OCI-M2 (cell line): ENCODE data around the gene MSLN.

ENCODE experiments used
- DNase-seq: peaks from one replicate; lab custom pipeline; 2025; ENCODE audit not compliant: unreplicated experiment; lab: John Stamatoyannopoulos, UW

Gene MSLN

DNA sequence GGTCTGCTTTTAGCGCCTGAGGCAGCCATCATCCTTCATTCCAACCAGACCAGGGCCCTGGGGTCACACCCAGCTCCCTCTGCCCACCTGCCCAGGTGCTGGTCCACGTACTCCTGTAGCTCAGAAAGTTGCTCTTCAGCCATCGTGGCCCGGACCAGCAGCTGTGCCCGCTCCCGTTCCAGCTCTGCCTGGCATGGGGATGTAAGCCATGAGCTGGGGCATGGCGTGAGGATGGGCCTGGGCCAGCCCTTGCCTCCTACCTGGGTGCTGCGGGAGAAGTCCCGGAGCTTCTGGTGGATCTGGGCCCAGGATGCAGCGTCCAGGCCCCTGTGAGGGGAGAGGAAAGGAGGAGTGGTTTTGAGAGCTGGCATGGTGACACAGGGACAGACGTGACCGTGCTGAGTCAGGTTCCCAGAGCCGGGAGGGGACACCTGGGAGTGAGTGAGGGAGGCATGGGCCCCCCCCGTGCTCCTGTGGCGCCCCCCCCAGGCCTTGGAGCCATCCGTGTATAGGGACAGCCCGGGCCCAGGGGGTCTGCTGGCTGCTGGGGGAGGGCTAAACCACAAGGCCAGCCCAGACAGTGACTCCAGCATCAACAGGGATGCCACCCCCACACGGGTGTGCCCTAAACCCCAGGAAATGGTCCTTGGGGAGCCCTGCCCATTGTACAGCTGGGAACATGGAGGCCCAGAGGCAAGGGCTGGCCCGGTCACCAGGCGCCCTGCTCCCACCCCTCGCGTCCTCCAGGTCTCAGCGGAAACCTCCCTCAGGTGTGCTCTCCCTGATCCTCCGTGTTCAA lies 37.5 kb upstream of the MSLN start:
- DNase-seq, result no peak

DNA sequence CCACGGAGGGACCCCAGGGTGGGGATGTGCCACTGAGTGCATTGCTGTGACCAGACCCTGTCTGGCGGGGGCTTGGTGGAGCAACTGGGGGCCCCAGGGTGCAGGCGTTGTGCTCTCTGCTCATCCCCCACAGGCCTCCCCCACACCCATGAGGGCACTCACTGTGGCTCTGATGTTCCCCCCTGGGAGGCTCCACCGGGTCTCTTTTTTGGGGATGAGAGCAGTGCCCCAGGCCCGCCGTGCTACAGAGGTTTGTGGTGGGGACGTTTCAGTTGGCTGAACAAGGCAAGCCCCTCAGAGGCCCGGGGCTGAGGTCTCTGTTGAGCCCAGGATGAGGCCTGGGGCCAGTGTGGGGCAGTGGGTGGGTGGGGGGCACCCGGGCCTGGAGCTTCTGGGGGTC lies 36.8 kb upstream of the MSLN start:
- DNase-seq, result no peak

DNA sequence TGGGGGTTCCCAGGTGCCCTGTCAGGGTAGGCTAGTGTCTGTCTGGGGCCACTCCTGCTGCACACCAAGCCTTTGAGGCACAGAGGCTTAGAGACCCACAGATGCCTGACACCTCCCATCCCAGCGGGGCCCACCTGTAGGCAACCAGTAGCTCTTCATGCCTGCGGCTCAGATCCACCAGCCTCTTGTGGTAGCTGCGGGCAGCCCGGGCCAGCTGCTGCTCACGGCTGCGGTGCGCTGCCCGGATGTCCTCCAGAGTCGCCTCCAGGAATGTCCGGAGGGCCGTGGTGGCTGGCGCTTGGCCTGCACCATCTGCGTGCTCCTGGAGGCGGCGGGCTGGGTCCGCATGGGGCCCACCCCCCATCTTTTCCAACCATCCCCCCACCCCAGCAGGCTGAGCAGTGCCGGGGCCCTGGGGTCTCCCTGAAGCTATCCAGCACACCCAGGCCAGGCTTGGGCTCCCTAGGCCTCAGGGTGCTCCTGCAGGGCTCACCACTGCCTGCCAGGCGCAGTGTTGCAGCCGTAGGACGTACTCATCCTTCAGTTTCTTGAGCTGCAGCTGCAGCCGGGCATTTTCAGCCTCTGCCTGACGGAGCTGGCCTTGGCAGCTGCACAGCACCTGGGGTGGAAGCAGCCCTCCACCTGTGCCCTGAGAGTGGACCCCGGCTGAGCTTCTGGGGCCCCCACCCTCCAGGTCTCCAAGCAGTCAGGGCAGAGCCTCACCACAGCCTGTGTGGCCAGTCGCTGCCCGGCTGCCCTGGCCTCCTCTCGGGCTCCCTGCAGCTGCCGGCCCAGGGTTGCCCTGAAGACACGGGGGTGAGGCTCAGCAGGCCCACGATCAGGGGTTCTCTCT lies 36.1 kb upstream of the MSLN start:
- no peak for DNase-seq

DNA sequence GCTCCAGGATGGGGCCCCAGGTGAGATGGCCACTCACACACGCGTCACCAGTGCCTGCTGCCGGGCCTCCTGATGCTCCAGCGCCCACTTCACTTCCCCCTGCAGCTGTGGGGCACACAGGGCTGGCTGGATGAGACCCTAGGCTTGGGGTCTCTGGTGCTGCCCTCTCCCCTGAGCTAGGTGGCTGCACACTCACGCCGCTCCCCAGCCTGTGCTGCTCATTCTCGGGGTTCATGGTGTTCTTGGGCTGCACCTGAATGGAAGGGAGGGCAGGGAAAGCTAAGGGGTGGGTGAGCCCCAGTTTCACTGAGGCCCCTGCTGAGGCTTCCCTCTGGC lies 35.5 kb upstream of the MSLN start:
- no peak for DNase-seq

DNA sequence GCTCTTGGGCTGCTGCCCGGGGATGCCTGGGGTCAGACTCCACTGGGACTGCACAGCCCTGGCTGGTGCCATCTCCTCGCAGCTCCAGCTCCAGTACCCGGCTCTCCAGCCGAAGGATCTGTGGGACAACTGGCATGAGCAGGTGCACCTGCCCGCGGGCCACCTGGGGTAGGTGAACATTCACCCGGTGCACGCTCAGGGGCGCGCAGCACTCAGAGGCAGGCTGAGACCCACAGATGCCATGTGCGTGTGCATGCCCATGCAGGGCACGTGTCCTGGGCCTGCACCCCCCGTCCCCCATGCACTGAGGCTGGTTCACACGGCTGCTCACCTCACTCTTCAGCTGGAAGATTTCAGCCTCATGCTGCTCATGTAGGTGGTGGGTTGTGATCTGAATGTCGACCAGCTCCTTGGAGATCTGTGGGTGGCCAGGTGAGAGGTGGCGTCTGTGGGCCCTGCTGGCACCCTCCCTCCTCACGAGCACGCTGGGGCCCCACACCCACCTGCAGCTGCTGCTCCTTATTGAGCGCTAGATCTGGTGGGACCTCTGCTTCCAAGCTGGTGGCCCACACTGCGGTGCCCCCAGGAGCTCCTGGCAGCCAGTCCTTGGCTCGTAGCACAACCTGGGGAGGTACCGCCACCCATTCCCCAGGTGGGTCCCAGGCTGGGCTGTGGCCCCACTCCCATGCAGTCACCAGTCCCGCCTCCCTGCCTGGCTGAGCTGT lies 34.9 kb upstream of the MSLN start:
- DNase-seq, result no peak

DNA sequence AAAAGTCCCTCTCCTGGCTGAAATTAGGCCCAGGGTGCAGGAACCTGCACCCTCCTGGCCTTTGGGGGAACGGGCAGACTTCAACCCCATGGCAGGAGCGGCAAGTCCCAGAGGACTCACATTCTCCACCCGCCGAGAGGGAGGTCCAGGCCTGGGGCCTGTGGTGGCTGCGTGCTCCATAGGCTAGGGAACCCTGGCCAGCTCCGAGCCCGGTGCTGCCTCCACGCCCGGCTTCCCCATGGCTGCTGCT lies 34.4 kb upstream of the MSLN start:
- DNase-seq, result no peak

DNA sequence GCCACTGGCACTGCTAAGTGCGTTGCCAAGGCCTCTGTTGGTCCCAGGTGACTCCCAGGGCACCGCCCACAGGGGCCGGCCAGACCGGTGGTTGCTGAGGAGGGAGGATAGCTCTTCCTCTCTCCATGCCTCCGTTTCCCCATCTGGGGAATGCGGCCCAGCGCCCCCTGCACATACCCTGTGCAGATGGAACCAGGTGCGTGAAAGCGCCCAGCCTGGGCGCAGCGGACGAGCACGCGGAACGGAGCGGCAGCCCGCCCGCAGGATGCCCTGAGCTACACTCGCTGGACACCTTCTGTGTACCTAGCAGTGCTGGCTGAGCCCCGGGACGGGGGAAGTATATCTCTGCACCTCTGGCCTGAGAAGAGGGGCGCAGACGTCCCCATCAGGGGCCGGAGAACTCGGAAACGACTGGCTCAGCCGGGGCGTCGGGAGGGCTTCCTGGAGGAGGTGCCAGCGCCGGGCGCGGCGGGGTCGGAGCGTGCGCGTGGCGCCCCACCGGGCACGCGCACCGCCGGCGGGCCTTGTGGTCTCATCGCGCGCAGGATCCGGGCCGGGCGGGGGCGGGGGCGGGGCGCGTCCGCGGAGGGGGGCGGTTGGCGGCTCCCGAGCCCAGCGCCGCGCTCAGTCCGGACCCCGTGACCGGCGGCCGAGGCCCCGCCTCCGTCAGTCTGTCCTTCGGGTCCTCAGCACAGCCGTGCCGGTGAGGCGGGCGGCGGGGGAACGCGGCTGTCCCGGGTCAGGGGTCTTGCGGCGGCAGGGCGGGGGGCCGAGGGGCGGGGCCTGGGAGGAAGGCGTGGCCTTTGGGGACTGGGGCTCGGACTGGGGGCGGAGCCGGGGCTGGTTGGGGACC lies 33.9 kb upstream of the MSLN start, which contains the start of the genes CCDC78 and HAGHL:
Gene CCDC78, minus strand, starts transcription at position 6 of the 853 bp plus-strand sequence. CDS start 76 bp downstream, outside the sequence.
Gene HAGHL, plus strand, starts transcription at position 669 of the 853 bp plus-strand sequence. CDS start 404 bp downstream, outside the sequence.
- no peak for DNase-seq

DNA sequence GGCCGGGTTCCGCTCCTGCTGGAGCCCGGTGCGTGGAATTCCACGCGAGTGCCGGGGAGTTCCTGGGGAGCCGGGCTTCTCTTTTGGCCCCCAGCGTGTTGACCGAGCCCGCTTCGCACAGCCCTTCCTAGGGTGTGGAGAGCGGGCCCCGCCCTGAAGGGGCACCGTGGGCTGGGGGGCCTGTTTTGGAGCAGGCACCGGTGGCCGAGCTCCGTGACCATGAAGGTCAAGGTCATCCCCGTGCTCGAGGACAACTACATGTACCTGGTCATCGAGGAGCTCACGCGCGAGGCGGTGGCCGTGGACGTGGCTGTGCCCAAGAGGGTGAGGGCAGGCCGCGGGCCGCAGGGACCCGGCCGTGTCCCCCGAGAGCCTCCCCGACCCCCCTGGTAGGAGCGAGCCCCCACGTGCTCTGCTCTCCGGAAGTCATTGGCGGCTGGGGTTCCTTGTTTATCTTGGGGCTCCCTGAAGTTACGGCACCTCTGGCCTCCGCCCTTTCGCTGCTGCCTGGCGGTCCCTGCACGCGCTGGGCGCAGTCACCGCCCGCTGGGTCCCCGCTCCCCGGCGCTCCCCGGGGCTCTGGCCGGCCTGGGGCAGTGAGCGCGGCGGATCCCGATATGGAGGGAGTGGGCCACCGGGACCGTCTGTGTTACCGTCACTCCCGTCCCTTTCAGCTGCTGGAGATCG lies 33.1 kb upstream of the MSLN start:
- DNase-seq, result no peak

DNA sequence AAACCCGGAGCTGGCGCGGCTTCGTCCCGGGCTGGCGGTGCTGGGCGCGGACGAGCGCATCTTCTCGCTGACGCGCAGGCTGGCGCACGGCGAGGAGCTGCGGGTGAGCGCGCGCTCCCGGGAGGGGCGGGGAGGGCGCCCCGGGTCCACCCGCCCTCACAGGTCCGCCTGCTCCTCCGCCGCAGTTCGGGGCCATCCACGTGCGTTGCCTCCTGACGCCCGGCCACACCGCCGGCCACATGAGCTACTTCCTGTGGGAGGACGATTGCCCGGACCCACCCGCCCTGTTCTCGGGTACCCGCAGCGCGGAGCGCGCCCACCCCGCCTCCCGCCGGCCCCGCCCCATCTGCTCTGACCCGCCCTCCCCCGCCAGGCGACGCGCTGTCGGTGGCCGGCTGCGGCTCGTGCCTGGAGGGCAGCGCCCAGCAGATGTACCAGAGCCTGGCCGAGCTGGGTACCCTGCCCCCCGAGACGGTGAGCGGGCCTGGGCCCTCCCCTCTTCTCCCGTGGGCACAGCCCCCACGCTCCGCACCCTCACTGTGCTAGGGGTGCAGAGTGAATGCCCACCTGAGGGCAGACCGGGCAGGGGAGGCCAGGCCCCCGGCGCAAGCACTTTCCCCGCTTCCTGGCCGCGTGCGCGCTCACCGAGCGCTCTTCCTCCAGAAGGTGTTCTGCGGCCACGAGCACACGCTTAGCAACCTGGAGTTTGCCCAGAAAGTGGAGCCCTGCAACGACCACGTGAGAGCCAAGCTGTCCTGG lies 32.2 kb upstream of the MSLN start:
- DNase-seq, result no peak

DNA sequence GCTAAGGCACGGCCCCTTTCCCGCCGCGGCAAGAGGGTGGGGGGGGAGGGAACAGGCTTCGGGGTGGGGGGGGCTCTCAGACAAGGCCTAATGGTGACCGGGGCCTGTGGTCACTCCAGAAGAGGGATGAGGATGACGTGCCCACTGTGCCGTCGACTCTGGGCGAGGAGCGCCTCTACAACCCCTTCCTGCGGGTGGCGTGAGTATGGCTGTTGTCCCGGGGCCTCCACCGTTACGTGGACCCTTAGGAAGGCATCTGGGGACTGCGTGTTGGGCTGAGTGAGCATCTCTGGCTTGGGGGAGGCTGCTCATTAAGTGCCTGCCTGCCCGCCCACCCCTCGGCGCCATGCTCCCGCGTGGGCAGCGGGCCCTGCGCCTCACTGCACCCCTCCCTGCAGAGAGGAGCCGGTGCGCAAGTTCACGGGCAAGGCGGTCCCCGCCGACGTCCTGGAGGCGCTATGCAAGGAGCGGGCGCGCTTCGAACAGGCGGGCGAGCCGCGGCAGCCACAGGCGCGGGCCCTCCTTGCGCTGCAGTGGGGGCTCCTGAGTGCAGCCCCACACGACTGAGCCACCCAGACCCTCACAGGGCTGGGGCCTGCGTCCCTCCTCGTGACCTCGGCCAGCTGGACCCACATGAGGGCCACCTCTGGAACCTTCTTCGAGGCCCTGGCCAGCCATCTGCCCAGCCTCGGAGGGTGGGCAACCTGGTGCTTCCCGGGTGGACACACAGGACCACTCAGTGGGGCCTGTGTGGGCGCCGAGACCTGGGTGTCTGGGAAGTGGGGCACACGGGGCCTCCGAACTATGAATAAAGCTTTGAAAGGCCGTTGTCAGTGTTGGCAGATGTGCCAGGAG lies 31.4 kb upstream of the MSLN start:
- no peak for DNase-seq

DNA sequence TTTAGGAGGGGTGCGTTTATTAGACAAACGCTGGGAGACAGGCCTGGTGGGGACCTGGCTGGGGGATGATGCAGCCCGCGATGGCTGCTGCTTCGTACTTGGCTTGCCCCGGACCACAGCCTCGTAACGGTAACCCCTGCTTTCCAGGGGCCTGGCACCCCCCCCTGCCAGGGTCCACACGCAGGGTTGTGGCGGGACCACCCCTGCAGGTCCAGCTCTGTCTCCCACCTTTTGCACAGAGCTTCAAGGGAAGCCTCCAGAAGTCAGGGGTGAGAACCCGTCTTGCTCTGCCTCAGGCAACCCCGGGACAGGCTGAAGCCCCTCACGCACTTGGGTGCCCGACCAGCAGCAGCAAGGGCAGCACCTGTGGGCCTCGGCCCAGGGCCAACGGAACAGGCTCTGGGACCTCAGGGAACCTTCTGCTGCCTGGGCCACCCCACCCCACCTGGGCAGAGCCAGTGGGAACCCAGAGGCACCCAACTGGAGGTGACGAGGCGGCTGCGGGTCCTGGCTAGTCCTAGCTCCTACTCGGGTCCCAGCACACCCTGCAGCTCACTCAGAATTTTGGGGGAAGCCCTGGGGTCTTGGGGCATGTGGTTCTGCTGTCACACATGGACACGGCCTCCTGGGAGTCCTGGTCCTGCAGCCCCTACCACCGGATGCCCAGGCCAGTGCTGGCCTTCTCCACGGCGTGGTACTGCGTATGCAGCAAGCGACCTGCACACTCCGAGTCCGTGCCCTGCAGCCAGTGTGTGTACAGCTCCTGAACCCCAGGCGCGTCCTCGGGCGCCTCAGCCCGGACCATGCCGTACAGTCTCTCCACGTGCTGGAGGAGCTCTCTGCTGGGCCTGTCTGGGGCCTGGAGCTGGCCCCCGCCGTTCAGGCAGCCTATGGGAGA lies 30.5 kb upstream of the MSLN start:
- DNase-seq, result no peak

DNA sequence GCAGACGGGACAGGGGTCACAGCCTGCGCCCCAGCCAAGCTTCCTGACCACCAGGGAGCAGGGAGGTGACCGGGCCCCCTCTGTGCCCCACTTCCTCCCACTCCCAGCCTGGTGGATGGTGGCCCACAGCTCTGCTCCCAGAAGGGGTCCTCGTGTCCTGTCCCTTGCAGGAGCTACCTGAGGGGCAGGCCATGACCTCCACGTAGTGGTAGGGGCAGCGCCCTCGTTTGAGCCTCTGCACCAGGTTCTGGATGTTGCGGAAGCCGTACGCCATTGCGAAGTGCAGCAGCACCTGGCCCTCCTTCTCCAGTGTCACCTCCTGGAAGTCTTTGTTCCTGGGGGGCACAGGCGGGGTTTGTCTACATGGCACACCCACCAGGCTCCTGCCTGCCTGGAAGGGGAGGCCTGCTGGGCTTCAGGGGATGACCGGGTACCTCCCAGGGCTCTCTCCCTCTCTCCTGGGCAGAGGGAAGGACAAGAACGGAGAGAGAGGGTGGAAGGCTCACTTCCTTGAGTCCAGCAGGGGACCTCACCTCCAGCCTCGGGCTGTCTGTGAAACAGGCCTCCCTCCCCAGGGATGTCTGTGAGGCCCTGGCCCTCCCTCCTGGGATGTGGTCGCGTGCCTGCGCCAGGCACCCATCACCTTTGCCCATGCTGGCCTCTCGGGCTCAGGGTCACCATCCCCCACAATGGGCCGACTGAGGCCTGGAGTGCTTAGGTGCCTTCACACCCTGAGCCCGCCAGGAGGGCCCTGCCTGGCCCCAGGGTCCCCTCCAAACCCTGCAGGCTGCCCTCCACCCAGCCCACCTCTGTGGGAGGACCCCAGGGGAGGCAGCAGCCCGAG lies 29.6 kb upstream of the MSLN start:
- DNase-seq, result no peak

DNA sequence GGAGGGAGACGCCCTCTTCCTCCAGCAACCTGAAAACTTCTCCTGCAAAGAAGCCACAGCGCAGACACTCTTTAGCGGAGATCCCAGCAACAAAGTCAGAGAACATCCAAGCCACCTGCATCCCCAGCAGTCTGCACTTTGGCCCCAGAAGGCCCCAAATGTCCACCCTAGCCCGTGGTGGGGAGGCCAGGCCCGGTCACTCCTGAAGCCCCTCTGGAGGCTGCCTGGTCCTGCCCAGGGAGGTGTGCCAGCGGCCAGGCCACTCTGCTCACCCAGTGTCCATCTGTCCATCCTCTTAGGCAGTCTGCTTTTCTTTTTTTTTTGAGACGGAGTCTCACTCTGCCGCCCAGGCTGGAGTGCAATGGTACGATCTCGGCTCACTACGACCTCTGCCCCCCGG lies 28.2 kb upstream of the MSLN start:
- DNase-seq, result no peak

DNA sequence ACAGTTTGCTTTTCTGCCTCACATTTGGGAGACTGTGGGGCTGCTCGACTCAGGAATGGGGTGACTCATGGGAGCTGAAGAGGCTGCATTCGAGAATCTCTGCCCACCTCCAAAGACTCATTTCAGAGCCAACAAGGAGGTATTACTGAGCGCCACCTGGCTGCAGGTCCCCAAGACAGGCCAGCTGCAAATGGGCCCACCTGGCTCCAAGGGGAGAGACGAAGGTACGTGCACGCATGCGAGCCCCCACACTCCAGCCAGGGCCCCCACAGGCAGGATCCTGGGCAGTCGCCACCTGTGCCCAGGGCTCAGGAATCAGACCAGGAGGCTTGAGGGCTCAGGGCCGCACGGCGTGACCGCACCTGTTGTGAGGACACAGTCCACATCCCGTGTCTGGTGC lies 27.6 kb upstream of the MSLN start:
- no peak for DNase-seq

DNA sequence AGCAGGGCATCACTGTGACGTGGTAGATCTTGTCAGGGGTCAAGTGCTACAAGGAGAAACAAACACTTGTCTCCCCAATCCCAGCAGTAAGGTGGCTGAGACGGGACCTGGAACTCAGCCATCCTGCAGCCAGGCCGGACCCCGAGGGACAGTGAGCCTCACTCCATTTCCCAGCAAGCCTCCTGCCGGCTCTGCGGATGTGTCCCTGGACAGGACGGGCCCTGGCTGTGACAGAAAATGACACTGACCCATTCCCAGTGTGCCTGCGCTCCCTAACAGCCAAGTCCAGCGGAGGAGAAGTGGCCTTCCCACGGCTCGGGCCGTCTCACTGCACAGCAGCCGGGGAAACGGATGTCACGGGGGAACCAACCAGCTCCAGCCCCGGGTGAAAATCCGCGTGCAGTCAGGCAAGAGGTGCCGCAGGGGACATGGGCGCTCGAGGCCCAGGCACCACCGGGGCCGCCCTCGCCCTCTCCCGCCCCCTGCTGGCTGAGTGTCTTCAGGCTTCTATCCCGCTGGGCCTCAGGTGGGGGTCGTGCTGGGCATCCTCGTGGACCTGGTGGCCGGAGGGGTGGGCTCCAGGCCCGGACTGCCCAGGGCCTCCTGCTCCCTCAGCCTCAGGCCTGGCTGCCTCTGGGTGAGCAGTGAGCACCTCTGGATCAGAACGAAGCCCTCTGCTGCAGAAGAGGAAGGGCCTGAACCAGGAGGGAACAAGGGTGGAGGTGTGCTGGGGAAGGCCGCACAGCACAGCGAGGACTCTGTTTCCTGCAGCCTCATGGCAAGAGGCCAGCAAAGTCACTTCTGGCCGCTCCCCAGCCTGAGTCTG lies 26.9 kb upstream of the MSLN start:
- DNase-seq, result no peak
